Measurements from ENCODE around the gene KTI12. TPM values are rescaled to one million over a fixed set of nuclear protein-coding genes. Genes with fewer than 3 reads are reported as not detected.

The KTI12 gene
- total RNA-seq, 2 experiments from 2014 or later, result 17.6 to 18.1 TPM

Other genes starting within 250 kb of the KTI12 start
- 100 to 1,000 TPM; 116 to 118 TPM for gene NRDC, start 155.1 kb downstream of the KTI12 start, total RNA-seq
- gene RAB3B, start 43.1 kb downstream of the KTI12 start, total RNA-seq, result under 1 TPM; 0.06 to 0.08 TPM
- gene TXNDC12, start 21.4 kb upstream of the KTI12 start, total RNA-seq, result 10 to 100 TPM; 33.3 to 36.1 TPM
- 10 to 100 TPM; 40.2 to 43.2 TPM for gene BTF3L4, start 22.5 kb upstream of the KTI12 start, total RNA-seq
- 1 to 10 TPM; 6.1 to 6.3 TPM for gene ZFYVE9, start 108.3 kb upstream of the KTI12 start, total RNA-seq